ENCODE data around the gene ADAM10. TPM values are rescaled to one million over a fixed set of nuclear protein-coding genes. Genes with fewer than 3 reads are reported as not detected.
A peak's percentile ranks its signal among the peaks of the same experiment; 100 is the strongest.
"Not testable (repeated sequence)": the region's sequence is repeated elsewhere in the genome, so short reads cannot be mapped to it uniquely, and the experiment has no call there.

The ADAM10 gene
- polyA plus RNA-seq, 1 donor (not counting 4 experiments of a cell fraction or from before 2014, with no cell fraction given): 198 TPM

GRCh38 chr15:58770519-58770856 lies 21.0 kb upstream of the ADAM10 start:
- Histone ChIP-seq H3K4me3 (ENCODE audit: control insufficient read depth in 2 of 3, extremely low read depth in 1 of 3, insufficient read depth in 2 of 3, low read depth in 1 of 3, low read length in 3 of 3) (peak overlapping the region; percentile 77 to 98 (median 80)), H3K9me3 (ENCODE audit: control insufficient read depth, low read depth, low read length) (no peaks in the 10 kb centered on the region), H3K27ac (ENCODE audit: control insufficient read depth, insufficient read depth, low read length) (peak overlapping the region; percentile 85), H3K36me3 (ENCODE audit: control insufficient read depth in 2 of 2, extremely low read depth in 1 of 2, insufficient read depth in 2 of 2, low read length in 2 of 2) (peaks cover 0 to 2% of the 10 kb centered on the region in 2 experiments), H3K9me1 (ENCODE audit: control insufficient read depth, extremely low read depth, insufficient read depth, low read length) (no peaks in the 10 kb centered on the region), H3K27me3 (ENCODE audit: control insufficient read depth, extremely low read depth, insufficient read depth, low read length) (no peaks in the 10 kb centered on the region), H4K20me1 (ENCODE audit: control insufficient read depth, extremely low read depth, insufficient read depth, low read length) (no peaks in the 10 kb centered on the region), H3K4me2 (ENCODE audit: control insufficient read depth, extremely low read depth, insufficient read depth, low read depth, low read length) (peak overlapping the region; percentile 88), H3K9ac (ENCODE audit: control insufficient read depth, extremely low read depth, insufficient read depth, low read length) (peak overlapping the region; percentile 90), H3K79me2 (ENCODE audit: control insufficient read depth, insufficient read depth, low read length) (peaks cover 41% of the 10 kb centered on the region), H2AFZ (ENCODE audit: control insufficient read depth, low read length) (peak overlapping the region; percentile 91), H3K4me1 (ENCODE audit: control insufficient read depth, extremely low read depth, insufficient read depth, low read length) (peaks cover 2% of the 10 kb centered on the region)
- FAIRE-seq (no peak), DNase-seq (ENCODE audit: low read depth, low spot score) (no peak)
- dilution Hi-C loops (cut with MboI; ENCODE audit: extremely low pct_ligation_motif_present, low sequenced_read_pairs): no loop called here
- TF ChIP-seq CTCF (optimal IDR thresholded peaks at IDR 0.05 in 1 of 3, IDR thresholded peaks at IDR 0.05 in 1 of 3, conservative IDR thresholded peaks at IDR 0.05 in 1 of 3; ENCODE audit: extremely low read depth in 1 of 3, insufficient read depth in 2 of 3, low read length in 3 of 3) (peak in 1 of 3 experiments; percentile 9), EZH2 (IDR thresholded peaks at IDR 0.05; ENCODE audit: low read length) (no peak)

- H3K27ac ChIP-seq (ENCODE audit: control insufficient read depth, insufficient read depth, low read length); H3K4me1 ChIP-seq (ENCODE audit: control insufficient read depth, extremely low read depth, insufficient read depth, low read length); H3K4me3 ChIP-seq (ENCODE audit: control insufficient read depth in 2 of 3, extremely low read depth in 1 of 3, insufficient read depth in 2 of 3, low read depth in 1 of 3, low read length in 3 of 3); H3K27me3 ChIP-seq (ENCODE audit: control insufficient read depth, extremely low read depth, insufficient read depth, low read length); H4K20me1 ChIP-seq (ENCODE audit: control insufficient read depth, extremely low read depth, insufficient read depth, low read length); H3K9ac ChIP-seq (ENCODE audit: control insufficient read depth, extremely low read depth, insufficient read depth, low read length); DNase-seq (ENCODE audit: low read depth, low spot score); H3K9me1 ChIP-seq (ENCODE audit: control insufficient read depth, extremely low read depth, insufficient read depth, low read length); H2AFZ ChIP-seq (ENCODE audit: control insufficient read depth, low read length); H3K36me3 ChIP-seq (ENCODE audit: control insufficient read depth in 2 of 2, extremely low read depth in 1 of 2, insufficient read depth in 2 of 2, low read length in 2 of 2); H3K4me2 ChIP-seq (ENCODE audit: control insufficient read depth, extremely low read depth, insufficient read depth, low read depth, low read length); dilution Hi-C loops (cut with MboI; ENCODE audit: extremely low pct_ligation_motif_present, low sequenced_read_pairs); H3K9me3 ChIP-seq (ENCODE audit: control insufficient read depth, low read depth, low read length); FAIRE-seq: not testable (repeated sequence)
- peaks cover 24% of the 10 kb centered on the region for H3K79me2 ChIP-seq (ENCODE audit: control insufficient read depth, insufficient read depth, low read length)
These were observed 19.1 kb upstream of the ADAM10 start for GRCh38 chr15:58768601-58769004.

- dilution Hi-C loops (cut with MboI; ENCODE audit: extremely low pct_ligation_motif_present, low sequenced_read_pairs): no loop called here
- no peaks in the 10 kb centered on the region for H3K4me1 ChIP-seq (ENCODE audit: control insufficient read depth, extremely low read depth, insufficient read depth, low read length)
- TF ChIP-seq CTCF (optimal IDR thresholded peaks at IDR 0.05 in 1 of 3, IDR thresholded peaks at IDR 0.05 in 1 of 3, conservative IDR thresholded peaks at IDR 0.05 in 1 of 3; ENCODE audit: extremely low read depth in 1 of 3, insufficient read depth in 2 of 3, low read length in 3 of 3) (no peak), EZH2 (IDR thresholded peaks at IDR 0.05; ENCODE audit: low read length) (no peak)
- DNase-seq (ENCODE audit: low read depth, low spot score) (no peak), FAIRE-seq (no peak)
- no peak overlapping the region for H3K27ac ChIP-seq (ENCODE audit: control insufficient read depth, insufficient read depth, low read length)
- H4K20me1 ChIP-seq (ENCODE audit: control insufficient read depth, extremely low read depth, insufficient read depth, low read length): no peaks in the 10 kb centered on the region
- H3K4me3 ChIP-seq (ENCODE audit: control insufficient read depth in 2 of 3, extremely low read depth in 1 of 3, insufficient read depth in 2 of 3, low read depth in 1 of 3, low read length in 3 of 3): no peak overlapping the region
- peaks cover under 1% of the 10 kb centered on the region for H3K79me2 ChIP-seq (ENCODE audit: control insufficient read depth, insufficient read depth, low read length)
- no peak overlapping the region for H2AFZ ChIP-seq (ENCODE audit: control insufficient read depth, low read length)
- H3K36me3 ChIP-seq (ENCODE audit: control insufficient read depth in 2 of 2, extremely low read depth in 1 of 2, insufficient read depth in 2 of 2, low read length in 2 of 2): no peaks in the 10 kb centered on the region
- H3K9ac ChIP-seq (ENCODE audit: control insufficient read depth, extremely low read depth, insufficient read depth, low read length): no peak overlapping the region
- H3K9me1 ChIP-seq (ENCODE audit: control insufficient read depth, extremely low read depth, insufficient read depth, low read length): no peaks in the 10 kb centered on the region
- peaks cover 2% of the 10 kb centered on the region for H3K9me3 ChIP-seq (ENCODE audit: control insufficient read depth, low read depth, low read length)
- no peaks in the 10 kb centered on the region for H3K27me3 ChIP-seq (ENCODE audit: control insufficient read depth, extremely low read depth, insufficient read depth, low read length)
- H3K4me2 ChIP-seq (ENCODE audit: control insufficient read depth, extremely low read depth, insufficient read depth, low read depth, low read length): no peak overlapping the region
These were observed 16.8 kb upstream of the ADAM10 start for GRCh38 chr15:58766290-58766689.
